Measurements from ENCODE around the gene HEXD.

GRCh38 chr17:82394278-82394677 is 23.9 kb upstream of the HEXD start:
- TF ChIP-seq CTCF (IDR thresholded peaks at IDR 0.05) (no peak), EP300 (IDR thresholded peaks at IDR 0.05) (no peak), POLR2A (IDR thresholded peaks at IDR 0.05) (no peak)

Data from upper lobe of left lung (tissue), 4 donors.